GM12874 (cell line): ENCODE measurements around the gene STPG2.

Experiments
- TF ChIP-seq, protein P1 (sequence below): IDR thresholded peaks from 2 replicates; pipeline ENCODE4 v1.5.1; 2011; ENCODE audit warnings: low read depth, mild to moderate bottlenecking, control low read depth, low read length, moderate library complexity; ENCODE audit not compliant: insufficient read depth

Gene STPG2

GRCh38 chr4:97664741-97665140 is 478.5 kb downstream of the STPG2 start:
- TF ChIP-seq, protein P1, sequence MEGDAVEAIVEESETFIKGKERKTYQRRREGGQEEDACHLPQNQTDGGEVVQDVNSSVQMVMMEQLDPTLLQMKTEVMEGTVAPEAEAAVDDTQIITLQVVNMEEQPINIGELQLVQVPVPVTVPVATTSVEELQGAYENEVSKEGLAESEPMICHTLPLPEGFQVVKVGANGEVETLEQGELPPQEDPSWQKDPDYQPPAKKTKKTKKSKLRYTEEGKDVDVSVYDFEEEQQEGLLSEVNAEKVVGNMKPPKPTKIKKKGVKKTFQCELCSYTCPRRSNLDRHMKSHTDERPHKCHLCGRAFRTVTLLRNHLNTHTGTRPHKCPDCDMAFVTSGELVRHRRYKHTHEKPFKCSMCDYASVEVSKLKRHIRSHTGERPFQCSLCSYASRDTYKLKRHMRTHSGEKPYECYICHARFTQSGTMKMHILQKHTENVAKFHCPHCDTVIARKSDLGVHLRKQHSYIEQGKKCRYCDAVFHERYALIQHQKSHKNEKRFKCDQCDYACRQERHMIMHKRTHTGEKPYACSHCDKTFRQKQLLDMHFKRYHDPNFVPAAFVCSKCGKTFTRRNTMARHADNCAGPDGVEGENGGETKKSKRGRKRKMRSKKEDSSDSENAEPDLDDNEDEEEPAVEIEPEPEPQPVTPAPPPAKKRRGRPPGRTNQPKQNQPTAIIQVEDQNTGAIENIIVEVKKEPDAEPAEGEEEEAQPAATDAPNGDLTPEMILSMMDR, result no peak

GRCh38 chr4:97662133-97662532 is 481.1 kb downstream of the STPG2 start:
- TF ChIP-seq, protein P1, result no peak

DNA sequence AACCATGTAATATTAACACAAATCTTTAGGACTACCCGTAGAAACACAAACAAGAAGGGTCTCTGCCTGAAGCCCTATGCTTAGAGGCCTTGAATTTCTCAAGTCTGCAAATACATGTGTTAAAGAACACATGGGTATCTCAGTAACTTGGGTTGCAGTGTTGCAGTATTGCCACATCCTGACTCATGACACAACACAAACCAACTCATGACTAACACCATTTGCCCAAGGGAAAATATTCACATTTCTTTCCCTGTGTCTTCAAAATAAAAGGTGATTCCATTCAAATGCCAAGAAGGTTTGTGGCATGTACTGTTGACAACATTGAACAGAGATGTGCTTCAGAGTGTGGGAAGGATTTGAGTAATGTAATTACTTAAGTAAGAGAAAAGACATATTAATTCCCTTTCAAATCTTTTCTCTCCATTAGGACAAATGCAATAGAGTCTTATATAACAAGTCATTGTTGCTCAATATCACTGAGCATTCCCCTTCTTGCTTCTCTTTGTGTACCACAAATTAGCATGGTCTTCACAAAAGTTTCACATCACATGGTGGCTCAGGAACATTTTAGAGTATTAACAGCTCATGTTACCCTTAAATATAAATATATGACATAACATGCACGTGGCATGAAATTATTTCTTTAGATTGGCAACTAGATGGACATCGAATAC is 487.1 kb downstream of the STPG2 start:
- TF ChIP-seq, protein P1, result no peak

DNA sequence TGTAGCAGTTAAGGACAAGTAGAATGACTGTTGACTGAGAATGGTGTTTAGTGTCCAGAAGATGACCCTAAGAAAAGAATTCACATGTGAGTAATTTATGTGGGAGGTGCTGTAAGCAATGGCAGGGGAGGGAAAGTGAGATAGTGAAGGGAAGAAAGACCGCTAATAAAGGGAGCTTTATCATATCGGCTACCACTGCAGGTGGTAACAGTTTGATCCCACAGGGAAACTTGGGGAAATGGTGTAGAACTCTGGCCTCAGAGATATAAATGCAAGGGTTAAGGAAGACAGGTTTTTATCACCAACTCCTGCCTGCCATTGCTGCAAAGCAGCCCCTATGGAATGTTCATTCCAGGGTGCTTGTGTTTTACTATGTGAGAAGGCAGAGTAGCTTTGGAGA is 489.6 kb downstream of the STPG2 start:
- TF ChIP-seq, protein P1, result no peak

DNA sequence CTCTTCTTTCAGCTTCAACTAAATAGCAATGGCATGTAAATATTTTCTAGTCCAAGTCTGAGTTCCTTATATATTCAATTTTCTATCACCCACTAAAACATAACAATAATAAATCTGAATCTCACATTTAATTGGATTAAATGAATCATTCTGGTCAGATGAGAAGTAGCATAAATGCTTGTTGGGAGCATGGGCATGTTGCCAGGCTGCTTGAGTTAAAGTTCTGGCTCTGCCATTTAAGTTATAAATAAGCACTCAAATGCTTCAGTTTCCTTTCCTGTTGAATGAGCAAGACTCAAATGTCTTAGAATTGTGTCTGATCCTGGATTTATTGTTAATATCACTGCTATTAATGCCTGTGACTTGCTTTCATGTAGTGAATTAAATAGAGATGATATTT is 496.3 kb downstream of the STPG2 start:
- TF ChIP-seq, protein P1, result no peak

- TF ChIP-seq, protein P1, result no peak
These were observed 498.0 kb downstream of the STPG2 start for GRCh38 chr4:97645071-97645821.

DNA sequence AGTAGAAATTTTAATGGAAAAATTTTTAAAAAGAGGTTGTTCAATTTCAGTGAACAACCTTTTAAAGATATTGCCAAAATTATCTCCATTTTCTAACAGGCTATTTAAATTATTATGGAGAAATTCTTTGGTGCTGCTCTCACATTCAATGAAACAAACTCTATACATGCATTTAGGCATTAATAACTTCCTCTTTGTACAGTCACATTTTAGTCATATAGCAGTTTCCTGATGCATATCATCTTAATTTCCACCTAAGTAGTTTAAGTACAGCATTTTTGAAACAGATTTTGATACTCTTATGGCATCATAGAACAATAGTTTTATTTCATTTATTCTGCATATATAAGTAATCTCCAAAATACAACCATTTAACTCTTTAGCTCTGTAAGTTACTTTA is 500.1 kb downstream of the STPG2 start:
- TF ChIP-seq, protein P1, result no peak
